GM21390 (cell line): ENCODE data around the gene EFCAB13.
"Not testable (repeated sequence)": the region's sequence is repeated elsewhere in the genome, so short reads cannot be mapped to it uniquely, and the experiment has no call there.

Experiments
- ATAC-seq: cut with Tn5 transposase; IDR thresholded peaks from one replicate; pipeline ENCODE4 v1.9.1; 2021; ENCODE audit not compliant: unreplicated experiment

The EFCAB13 gene

GRCh38 chr17:47324224-47325020 lies 667 bp downstream of the EFCAB13 start:
- ATAC-seq, result peak; percentile 31

GRCh38 chr17:47325176-47325575 lies 1.4 kb downstream of the EFCAB13 start:
- no peak for ATAC-seq

GRCh38 chr17:47330548-47330947 lies 6.8 kb downstream of the EFCAB13 start:
- ATAC-seq, result no peak

- ATAC-seq, result no peak
Measured at GRCh38 chr17:47332287-47332686, 8.5 kb downstream of the EFCAB13 start.

GRCh38 chr17:47335101-47335936 lies 11.6 kb downstream of the EFCAB13 start:
- ATAC-seq, result no peak

GRCh38 chr17:47338026-47338425 lies 14.3 kb downstream of the EFCAB13 start:
- ATAC-seq, result no peak

GRCh38 chr17:47352848-47353247 lies 29.1 kb downstream of the EFCAB13 start:
- ATAC-seq, result no peak

GRCh38 chr17:47358652-47359051 lies 34.9 kb downstream of the EFCAB13 start:
- no peak for ATAC-seq

- no peak for ATAC-seq
Measured at GRCh38 chr17:47363171-47363570, 39.4 kb downstream of the EFCAB13 start.

GRCh38 chr17:47367257-47367656 lies 43.5 kb downstream of the EFCAB13 start:
- ATAC-seq, result no peak

- ATAC-seq, result no peak
Measured at GRCh38 chr17:47368262-47368661, 44.5 kb downstream of the EFCAB13 start.

GRCh38 chr17:47370899-47371298 lies 47.1 kb downstream of the EFCAB13 start:
- ATAC-seq, result not testable (repeated sequence)

GRCh38 chr17:47373002-47373401 lies 49.2 kb downstream of the EFCAB13 start:
- no peak for ATAC-seq

GRCh38 chr17:47376247-47376646 lies 52.5 kb downstream of the EFCAB13 start:
- ATAC-seq, result no peak

GRCh38 chr17:47388825-47389224 lies 65.1 kb downstream of the EFCAB13 start:
- ATAC-seq, result no peak

GRCh38 chr17:47397532-47398128 lies 73.9 kb downstream of the EFCAB13 start:
- not testable (repeated sequence) for ATAC-seq

- ATAC-seq, result no peak
Measured at GRCh38 chr17:47400333-47400732, 76.6 kb downstream of the EFCAB13 start.

GRCh38 chr17:47401100-47401499 lies 77.3 kb downstream of the EFCAB13 start:
- ATAC-seq, result no peak

- no peak for ATAC-seq
Measured at GRCh38 chr17:47404006-47404405, 80.3 kb downstream of the EFCAB13 start.

GRCh38 chr17:47404875-47405274 lies 81.1 kb downstream of the EFCAB13 start:
- no peak for ATAC-seq

- no peak for ATAC-seq
Measured at GRCh38 chr17:47413872-47414271, 90.1 kb downstream of the EFCAB13 start.

- ATAC-seq, result no peak
Measured at GRCh38 chr17:47414612-47415011, 90.9 kb downstream of the EFCAB13 start.
